Testis (tissue), 2 donors: ENCODE results near the gene NDST1.

Source experiments
- POLR2A ChIP-seq: fragments of 450-650 bp; IDR thresholded peaks from one replicate; pipeline ENCODE4 v1.6.1; 2017; ENCODE audit warnings: antibody characterized with exemption, mild to moderate bottlenecking, moderate library complexity
- TF ChIP-seq, protein P1 (sequence below), 3 experiments: fragments of 450-650 bp in 2 of 3; fragments of 200-600 bp in 1 of 3; sonication (generic) in 1 of 3; IDR thresholded peaks; one replicate each; pipeline ENCODE4 v1.5.1; 2016 to 2019; ENCODE audit warnings: antibody characterized with exemption in 3 of 3, mild to moderate bottlenecking in 2 of 3, moderate library complexity in 1 of 3

DNA sequence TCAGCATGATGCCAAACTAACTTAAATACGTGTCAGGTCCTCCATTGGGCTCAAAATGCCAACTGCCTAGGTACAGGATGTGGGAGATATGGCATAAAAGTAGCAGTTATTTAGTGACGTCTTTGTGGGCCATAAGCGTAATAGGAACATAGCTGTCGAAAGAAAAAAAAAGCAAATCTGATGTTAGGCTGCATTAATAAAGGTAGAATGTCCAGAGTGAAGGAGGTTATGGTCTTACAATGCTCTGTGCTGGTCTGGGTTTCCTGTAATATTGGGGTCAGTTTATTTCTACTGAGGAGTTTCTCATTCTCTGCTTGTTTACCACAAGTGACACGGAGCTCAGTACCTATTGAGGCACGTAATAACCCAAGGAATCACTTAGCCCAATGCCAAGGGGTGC, 99.2 kb downstream of the NDST1 start:
- TF ChIP-seq, protein P1, sequence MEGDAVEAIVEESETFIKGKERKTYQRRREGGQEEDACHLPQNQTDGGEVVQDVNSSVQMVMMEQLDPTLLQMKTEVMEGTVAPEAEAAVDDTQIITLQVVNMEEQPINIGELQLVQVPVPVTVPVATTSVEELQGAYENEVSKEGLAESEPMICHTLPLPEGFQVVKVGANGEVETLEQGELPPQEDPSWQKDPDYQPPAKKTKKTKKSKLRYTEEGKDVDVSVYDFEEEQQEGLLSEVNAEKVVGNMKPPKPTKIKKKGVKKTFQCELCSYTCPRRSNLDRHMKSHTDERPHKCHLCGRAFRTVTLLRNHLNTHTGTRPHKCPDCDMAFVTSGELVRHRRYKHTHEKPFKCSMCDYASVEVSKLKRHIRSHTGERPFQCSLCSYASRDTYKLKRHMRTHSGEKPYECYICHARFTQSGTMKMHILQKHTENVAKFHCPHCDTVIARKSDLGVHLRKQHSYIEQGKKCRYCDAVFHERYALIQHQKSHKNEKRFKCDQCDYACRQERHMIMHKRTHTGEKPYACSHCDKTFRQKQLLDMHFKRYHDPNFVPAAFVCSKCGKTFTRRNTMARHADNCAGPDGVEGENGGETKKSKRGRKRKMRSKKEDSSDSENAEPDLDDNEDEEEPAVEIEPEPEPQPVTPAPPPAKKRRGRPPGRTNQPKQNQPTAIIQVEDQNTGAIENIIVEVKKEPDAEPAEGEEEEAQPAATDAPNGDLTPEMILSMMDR (IDR thresholded peaks at IDR 0.05) = no peak
- TF ChIP-seq POLR2A = no peak
